Measurements from ENCODE around the gene VPS41. TPM values are rescaled to one million over a fixed set of nuclear protein-coding genes. Genes with fewer than 3 reads are reported as not detected.

The VPS41 gene
- total and polyA plus RNA-seq, 10 of the 15 experiments (the other 5 are each of a cell fraction or from before 2014, with no cell fraction given), result 15.3 to 63.2 (median 47.0) TPM

GRCh38 chr7:38905056-38905759 lies 3.8 kb downstream of the VPS41 start (continued):
- TF ChIP-seq CEBPZ (IDR thresholded peaks at IDR 0.05; ENCODE audit: low read depth, low read length), result no peak
- TF ChIP-seq ATF7 (IDR thresholded peaks at IDR 0.05; ENCODE audit: low read depth), result peak; percentile 64; the same call in 1 of the 2 replicates
- TF ChIP-seq PKNOX1 (IDR thresholded peaks at IDR 0.05), result peak; percentile 42; the same call in 1 of the 2 replicates
- peak; percentile 88 for TF ChIP-seq ATF2 (IDR thresholded peaks at IDR 0.05; ENCODE audit: low read length)
- TF ChIP-seq BHLHE40 (IDR thresholded peaks at IDR 0.05; ENCODE audit: borderline replicate concordance in 1 of 2, low read depth in 2 of 2, low read length in 1 of 2), result no peak
- TF ChIP-seq HDAC2 (IDR thresholded peaks at IDR 0.05), result no peak
- TF ChIP-seq BCL11A (IDR thresholded peaks at IDR 0.05; ENCODE audit: low read depth, low read length), result peak; percentile 50; the same call in 1 of the 2 replicates
- peak; percentile 48 for TF ChIP-seq MTA2 (IDR thresholded peaks at IDR 0.05; ENCODE audit: low read depth)
- no peak for TF ChIP-seq NR2F1 (conservative IDR thresholded peaks at IDR 0.05)
- TF ChIP-seq BCLAF1 (IDR thresholded peaks at IDR 0.05), result no peak
- TF ChIP-seq PBX3 (IDR thresholded peaks at IDR 0.05; ENCODE audit: insufficient replicate concordance, low read depth, low read length), result no peak
- peak in 1 of 2 experiments; percentile 93; a peak in 2 of 4 replicates for TF ChIP-seq SRF (IDR thresholded peaks at IDR 0.05; ENCODE audit: low read depth in 2 of 2, low read length in 2 of 2)
- TF ChIP-seq CREB1 (IDR thresholded peaks at IDR 0.05; ENCODE audit: low read depth), result no peak; the same call in 1 of the 2 replicates
- TF ChIP-seq POLR2A (IDR thresholded peaks at IDR 0.05; ENCODE audit: low read depth, low read length), result no peak
- 0 out of 2 replicates have a peak, but pooled peaks have one; percentile 29 for TF ChIP-seq ELK1 (IDR thresholded peaks at IDR 0.05; ENCODE audit: low read depth, low read length)
- peak; percentile 49; the same call in 1 of the 2 replicates for TF ChIP-seq RELB (IDR thresholded peaks at IDR 0.05; ENCODE audit: low read depth)
